GM21528 (cell line): ENCODE data around the gene HHATL.

Experiments
- ATAC-seq: cut with Tn5 transposase; IDR thresholded peaks from one replicate; pipeline ENCODE4 v1.9.1; 2021; ENCODE audit warnings: mild to moderate bottlenecking, moderate library complexity; ENCODE audit not compliant: unreplicated experiment, low FRiP score

The HHATL gene

DNA sequence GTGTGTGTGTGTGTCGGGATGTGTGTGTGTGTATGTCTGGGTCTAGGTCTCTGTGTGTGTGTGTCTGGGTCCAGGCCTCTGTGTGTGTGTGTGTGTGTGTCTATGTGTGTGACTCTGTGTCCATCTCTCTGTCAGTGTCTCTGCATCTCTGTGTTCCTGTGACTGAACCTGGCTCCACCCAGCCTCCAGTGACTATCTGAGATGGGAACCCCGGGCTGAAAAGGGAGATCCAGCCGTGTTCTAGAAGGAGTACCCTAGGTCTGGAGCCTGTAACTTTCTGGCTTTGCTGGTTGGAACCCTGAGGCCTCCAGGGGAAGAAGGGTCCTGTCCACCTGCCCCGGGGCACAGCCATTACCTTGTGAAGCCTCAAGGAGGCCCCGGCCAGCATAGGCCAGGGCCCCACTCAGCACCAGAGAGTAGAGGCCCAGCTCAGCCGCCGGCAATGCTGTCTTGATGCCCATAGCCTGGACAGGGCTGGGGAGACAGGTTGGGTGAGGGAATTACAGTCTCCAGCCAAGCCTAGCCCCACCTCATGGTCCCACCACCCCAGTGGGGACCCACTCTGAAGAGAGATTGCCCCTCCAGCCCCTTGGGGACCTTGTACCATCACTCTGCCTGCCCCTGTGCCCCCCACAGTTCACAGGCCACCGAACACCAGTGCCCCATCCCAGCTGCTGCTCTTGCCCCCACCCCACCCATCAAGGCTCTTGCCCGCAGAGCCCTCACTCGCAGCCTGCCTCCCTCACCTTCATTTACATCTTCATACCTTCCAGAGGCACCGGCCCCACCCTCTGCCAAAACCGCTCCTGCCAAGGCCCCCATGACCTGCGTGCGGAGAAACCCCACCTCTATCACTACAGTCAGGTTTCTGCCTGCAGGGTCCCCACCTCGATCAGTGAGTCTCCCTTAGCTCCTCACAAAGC lies 2.0 kb downstream of the HHATL start:
- no peak for ATAC-seq

DNA sequence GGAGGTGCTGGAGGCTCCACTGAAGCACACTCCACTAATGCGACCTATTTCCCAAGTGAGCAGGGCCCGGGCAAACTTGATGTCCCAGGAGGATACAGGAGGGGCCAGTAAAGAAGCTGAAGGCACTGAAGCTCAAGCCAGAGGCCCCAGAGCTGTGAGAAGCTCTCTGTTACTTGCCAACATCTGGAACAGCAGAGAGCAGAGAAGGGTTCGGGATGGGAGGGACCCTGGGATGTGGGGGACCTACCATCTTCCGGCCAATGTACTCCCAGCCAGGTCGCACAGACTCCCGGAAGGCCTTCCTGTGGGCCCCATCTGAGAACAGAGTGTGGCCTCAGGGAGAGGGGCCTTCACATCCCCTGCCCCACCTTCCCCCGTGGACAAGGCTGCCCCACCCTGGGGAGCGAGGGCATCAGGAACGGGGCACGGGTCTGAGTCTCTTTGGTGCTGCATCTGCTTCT lies 3.1 kb downstream of the HHATL start:
- ATAC-seq, result no peak

DNA sequence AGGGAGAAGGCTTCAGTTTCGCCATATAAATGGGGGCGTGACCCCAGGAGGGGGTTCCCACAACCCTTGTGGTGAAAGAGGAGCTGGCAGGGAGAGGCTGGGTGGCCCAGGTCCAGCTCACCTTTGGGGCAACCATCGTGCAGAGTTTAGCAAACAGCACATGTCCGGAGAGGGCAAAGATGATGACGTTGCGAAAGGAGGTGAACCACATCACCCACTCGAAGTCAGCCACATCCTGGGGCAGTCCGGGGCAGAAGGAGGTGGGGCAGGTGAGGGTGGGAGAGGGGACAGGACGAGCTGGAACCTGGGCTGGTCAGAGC lies 3.7 kb downstream of the HHATL start:
- no peak for ATAC-seq

DNA sequence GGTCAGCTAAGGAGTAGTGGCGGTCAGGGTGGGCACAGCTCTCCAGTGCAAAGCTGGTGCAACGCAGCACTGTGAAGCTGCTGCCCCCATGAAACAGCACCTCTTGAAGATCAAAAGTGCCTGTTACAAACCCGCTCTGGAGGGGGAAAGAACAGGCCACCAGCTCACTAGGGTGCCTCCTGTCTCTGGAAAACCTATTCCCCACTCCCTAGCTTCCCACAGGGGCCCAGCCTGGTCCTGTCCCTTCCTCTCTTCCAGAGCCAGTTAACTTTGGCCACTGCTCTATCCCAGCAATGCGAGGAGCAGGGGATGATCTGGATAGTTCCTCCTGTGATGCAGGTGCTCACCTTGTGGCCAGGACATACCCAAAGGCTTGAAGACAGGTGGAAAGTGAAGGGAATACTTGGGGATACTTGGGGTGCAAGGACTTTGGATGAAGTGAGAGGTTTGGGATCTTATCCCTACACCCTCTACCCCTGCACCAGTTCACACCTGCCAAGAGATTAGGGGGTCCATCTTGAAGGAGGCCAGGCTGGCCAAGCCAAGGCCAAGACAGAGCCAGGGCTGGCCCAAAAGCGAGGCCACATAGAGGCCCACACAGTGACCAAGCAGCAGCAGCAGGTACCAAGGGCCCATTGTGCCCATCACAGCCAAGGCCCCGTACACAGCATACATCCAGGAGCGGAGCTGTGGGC lies 4.2 kb downstream of the HHATL start:
- no peak for ATAC-seq

DNA sequence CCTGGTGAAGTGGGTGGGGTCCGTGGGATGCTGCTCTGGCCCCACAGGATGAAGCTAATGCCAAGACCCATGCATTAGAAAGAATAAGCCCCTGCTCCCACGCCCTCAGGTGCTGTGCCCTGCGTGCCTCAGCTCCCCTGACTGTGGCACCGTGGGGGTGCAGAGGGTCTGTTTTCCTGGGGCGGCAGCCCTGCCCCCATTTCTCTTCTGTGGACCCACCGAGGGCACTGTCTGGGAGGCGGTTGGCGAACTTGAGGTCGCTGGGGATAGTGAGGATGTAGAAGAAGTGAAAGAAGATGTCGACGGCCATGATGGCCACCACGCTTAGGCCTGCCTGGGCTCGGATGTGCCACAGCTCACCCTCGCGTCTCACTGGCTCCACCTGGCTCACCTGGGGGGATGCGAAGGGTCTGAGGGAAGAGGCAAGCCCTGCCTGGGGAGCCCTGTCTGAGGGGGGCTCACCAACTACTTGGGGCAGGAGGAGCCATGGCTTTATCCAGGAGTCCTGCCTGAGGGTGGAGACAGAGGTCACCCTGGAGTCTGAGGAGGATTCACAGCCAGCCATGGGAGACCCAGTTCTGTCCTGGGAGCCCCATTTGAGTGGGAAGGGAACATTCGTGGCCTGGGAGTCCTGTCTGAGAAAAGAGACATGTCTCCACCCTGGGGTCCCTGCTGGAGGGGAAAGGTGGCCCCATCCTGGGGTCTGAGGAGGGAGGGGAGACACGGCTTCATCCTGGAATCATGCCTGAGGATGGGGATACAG lies 5.1 kb downstream of the HHATL start:
- no peak for ATAC-seq

DNA sequence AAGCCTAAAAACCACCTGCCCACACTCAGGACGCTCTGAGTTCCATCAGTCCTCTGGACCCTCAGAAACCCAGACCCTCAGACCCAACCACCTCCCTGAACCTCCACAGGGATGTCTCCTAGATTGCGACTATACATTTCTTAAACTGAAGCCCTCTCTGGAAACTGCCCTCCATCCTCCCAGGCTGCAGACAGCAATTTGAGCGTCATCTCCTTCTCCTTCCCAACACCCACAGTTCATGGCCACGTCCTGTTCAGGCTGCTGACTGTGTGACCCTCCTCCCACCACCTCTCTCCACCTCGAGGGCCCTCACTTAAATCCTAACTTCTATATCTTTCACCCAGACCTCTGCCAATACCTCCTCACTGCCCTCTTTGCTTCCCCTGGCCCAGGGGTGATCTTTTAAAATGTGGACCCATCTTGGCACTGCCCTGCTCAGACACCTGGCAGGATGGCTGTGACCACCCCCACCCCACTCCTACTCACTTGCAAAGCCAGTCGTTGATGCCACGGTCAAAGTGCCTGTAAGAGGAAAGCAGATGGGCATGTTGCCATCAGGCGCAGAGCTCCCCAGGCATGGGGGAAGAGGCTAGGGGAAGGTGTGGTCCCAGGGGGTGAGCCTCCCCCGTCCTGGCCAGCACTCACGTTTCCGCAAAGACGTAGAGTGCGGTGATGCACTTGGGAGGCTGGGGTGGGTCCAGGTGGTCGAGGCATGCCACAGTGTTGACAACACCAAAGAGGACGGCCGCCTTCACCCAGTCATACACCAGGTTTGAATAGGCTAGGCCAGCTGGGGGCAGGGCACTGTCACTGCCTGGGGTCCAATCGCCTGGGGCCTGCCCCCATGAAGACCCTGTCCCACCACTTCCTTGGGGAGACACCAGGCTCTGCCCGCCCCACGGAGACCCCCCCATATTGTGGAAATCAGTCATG lies 6.0 kb downstream of the HHATL start:
- ATAC-seq, result no peak

DNA sequence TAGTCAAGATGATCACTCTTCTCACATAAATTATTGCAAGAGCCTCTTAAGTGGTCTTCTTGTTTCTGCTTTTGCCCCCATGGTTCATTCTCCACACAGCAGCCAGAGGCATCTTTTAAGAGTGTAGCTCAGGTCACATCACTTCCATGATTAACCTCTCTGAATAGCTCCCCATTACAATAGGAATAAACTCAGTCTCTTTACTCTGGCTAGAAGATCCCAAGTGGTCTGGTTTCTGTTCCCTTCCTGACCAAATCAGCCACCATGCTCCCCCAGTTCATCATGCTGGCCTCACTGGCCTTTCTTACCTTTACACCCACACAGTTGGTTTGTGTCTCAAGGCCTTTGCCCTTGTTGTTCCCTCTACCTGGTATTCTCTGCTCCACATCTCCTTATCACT lies 8.2 kb downstream of the HHATL start:
- ATAC-seq, result no peak

DNA sequence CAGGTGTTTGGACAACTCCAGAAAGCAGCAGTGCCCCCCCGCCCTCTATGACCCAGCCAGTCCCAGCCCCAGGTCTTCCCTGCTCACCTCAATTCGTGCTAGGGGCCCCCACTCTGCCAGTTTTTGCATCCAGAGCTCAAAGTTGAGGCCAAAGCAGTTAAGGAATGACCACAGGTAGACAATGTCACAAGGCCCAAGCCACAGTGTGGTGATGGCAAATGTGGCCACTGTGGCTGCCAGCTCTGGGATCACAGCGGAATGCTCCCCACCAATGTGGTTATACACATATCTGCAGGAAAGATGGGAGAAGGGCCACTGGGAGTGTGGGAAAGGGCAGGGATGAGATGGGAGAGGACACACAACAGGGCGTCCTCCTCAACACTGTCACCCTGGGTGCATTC lies 9.1 kb downstream of the HHATL start:
- no peak for ATAC-seq

DNA sequence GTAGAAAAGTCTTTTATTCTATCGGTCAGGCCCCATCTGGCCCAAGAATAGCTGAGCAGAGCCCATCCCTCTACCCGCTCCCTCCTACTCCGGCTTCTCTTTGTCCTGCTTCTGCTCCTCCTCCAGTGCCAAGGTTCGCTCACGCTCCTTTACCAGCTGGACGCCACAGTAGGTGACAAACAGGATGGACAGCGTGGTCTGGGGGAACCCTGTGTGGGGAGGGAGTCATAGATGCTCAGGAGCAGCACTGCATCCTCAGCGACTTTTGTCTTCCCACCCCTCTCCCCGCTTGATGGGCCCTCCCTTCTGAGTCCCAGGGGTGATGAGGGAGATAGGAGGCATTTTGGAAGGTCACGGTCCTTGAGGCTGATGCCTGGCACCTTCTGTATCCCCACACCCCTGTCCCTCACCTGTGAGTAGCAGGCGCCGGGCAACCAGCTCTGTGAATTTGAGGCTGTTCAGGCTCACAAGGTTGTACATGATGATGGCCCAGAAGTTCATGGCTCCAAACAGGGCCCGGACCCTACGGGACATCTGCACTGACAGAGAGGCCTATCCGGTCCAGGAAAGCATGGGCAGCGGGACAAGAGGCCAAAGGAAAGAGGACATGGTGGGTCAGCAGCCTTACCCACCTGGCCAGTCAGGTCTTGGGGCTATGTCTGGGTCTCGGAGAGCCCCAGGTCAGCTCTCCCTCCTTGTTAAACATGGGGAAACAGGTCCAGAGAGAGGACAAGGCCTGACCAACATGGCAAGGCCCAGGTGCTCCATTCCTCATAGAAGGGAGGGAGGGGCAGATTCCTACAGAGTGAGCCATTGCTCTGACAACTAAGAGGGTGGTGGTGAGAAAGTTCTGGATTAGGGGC lies 9.7 kb downstream of the HHATL start:
- ATAC-seq, result no peak

DNA sequence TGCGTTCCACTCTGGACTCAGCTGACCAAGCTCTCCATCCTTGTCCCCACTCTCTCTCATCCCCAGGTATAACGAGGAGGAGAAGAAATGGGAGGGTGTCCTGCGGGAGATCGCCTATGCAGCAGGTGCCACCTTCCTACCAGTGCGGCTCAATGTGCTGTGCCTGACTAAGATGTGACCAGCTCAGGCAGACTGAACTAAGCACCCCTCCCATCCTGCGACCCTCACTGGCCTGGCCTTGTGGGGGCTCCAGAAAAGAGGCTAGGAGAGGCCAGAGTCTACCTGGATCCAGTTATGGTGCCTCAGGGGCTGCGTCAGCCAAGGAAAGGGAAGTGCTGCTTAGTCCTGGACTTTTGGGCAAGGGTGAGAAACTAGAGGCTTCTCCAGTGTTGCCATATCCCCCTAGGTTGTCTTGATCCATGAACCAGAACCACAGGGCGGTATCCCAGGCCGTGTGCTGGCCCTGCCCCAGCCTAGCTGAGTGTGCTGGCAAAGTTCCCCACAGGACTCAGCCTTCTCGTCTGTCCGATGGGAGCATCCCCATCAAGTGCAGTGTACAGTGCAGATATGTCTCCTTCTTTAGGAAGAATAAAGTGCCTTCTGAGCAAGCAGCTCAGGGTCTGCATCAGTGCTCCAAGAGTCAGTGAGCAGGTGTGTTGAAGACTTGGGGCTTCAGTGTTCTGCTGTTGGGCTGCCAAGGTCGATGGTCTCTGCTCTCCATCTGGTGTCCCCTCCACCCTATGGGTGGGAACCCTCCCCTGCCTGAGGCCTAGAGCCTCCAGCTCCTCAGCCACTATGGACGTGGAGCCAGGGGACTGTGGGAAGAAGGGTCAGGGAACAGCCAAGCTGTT lies 10.6 kb downstream of the HHATL start:
- no peak for ATAC-seq

DNA sequence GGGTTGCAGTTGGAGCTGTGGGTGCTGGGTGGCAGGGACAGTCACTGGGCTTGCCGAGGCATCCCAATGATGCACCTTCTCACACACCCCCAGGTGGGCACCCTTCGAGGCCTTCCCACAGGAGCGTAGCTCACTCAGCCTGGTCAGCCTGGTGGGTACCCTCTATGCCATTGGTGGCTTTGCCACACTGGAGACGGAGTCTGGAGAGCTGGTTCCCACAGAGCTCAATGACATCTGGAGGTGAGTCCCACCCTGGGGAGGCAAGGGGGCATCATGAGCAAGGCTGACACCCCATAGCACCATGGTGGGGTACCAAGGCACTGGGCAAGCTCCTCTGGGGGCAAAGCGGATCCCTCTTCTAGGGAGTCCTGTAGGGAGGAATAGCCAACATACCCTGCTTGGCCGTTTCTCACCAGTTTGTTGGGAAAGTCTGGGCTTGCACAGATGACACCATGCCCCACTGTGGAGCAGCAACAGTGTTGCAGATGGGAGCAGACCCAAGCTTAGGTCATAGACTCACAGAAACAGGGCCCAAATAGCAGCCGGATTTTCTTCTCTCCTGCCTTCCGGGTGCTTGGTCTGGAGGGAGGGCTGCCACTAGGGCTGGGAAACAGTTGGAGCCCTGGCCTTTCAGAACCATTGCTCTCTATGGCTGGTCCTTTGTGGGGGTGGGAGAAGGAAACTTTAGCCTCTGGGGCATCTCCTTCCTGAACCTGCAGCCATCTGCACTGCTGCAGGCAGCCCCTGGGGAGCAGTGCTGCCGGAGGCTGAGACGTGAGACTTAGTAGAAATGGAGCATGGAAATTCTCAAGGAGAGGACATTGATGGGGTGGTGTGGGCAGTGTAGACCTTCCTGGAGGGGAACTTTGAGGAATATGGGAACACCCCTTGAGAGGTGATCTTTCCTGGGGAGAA lies 11.6 kb downstream of the HHATL start:
- no peak for ATAC-seq

DNA sequence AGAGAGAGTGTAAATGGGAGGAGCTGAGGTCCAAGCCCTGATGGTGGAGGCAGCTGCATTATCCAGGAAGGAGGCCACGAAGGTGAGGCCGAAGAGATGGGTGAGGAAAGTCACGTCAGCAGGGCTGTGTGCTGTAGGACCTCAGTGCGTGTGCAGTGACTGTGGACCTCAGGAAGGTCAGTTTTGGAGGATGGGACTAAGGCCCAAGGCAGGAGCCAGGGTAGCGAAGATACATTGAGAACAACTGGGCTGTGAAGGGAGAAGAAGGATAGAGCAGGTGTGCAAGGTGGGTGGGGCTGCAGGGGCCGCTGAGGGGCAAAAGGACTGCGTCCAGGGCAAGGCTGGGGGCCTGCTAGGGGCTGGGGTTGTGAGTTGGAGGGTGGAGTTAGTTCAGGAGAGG lies 12.4 kb downstream of the HHATL start:
- no peak for ATAC-seq

DNA sequence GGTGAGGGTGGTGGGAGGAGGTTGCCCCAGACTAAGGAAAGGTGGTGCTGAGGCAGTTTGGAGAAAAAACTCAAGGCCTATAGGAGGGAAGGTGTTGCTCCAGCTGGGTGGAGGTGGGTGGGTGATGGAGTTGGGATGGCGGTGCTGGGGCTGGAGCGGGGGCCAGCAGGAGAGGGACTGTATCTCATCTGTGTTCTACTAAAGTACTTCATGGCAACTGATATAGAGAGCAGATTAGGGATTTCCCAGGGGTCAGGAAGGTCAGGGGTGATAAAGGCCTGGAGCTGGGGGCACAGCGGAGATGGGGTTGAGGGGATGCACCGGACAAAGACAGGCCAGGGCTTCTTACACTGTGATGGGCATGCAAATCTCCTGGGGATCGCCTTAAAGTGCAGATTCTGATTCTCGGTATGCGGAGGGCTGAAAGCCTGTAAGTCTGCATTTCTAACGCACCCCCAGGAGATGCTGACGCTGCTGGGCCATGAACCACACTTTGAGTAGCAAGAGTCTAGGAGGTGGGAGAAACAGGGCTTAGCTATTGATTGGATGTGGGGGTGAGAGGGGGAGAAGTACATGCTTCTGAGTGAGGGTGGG lies 13.1 kb downstream of the HHATL start:
- no peak for ATAC-seq

DNA sequence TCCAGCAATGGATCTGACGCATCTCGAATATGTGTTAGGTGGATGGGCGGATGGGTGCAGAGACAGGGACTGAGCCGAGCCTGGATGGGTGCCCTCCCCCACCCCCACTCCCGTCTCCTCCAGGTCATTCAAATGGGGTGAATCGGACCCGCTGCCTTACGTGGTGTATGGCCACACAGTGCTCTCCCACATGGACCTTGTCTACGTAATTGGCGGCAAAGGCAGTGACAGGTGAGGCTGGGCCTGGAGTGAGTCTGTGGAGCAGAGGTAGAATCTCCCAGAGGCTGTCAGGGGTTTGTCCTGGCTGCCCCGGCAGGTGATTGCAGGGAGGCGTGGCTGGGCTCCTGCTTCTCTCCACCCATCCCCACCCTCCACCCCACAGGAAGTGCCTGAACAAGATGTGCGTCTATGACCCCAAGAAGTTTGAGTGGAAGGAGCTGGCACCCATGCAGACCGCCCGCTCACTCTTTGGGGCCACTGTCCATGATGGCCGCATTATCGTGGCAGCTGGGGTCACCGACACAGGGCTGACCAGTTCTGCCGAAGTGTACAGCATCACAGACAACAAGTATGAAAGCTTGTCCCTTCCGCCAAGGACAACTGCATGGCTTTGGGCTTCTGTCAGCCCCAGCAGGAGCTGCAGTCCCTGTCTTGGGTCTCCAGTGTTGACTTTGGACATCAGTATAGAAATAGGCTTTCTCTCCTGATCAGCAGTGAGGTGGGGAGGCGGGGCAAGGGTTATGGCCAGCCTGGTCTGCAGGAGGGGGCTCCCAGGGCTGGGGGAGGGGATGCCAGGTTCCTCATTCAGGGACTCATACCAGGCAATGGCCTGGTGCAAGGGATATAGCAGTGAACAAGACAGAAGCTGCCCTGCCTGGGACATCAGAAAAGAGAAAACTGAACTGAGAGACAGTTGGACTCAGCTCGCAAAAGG lies 13.8 kb downstream of the HHATL start:
- no peak for ATAC-seq

DNA sequence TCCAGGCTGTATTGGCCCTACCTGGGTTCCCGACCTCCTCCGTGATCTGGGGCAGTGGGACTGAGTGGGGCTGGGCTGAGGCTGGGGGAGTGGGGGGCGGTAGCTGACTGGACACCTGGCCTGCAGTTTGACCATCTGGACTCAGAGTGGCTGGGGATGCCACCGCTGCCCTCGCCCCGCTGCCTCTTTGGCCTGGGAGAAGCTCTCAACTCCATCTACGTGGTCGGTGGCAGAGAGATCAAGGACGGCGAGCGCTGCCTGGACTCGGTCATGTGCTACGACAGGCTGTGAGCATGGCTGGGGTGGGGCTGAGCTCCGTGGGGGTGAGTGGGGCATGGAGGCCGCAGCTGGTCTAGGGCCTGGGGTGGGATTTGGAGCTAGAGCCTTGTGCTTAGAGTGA lies 14.6 kb downstream of the HHATL start:
- no peak for ATAC-seq
